RWPE2 (cell line): ENCODE results near the gene TNFRSF18.
A peak's percentile ranks its signal among the peaks of the same experiment; 100 is the strongest.

ENCODE experiments used
- ATAC-seq: fragments of 200-7000 bp; cut with Tn5 transposase; 3 replicates; pipeline ENCODE4 v1.9.1; 2021; ENCODE audit warnings: low read depth
- DNase-seq: peaks from one replicate; pipeline ENCODE4 v3.0.0-alpha.2; 2020; ENCODE audit warnings: low spot score
- H3K27ac ChIP-seq: fragments of 450-650 bp; 2 replicates; pipeline ENCODE4 v1.5.1; 2017; ENCODE audit warnings: mild to moderate bottlenecking; ENCODE audit not compliant: poor library complexity, severe bottlenecking
- H3K27me3 ChIP-seq: fragments of 250-450 bp; sonication (Bioruptor Pico); 2 replicates; pipeline ENCODE4 v1.5.1; 2021; ENCODE audit warnings: mild to moderate bottlenecking, moderate library complexity; ENCODE audit not compliant: insufficient read depth, poor library complexity, severe bottlenecking
- H3K36me3 ChIP-seq: fragments of 250-450 bp; sonication (Bioruptor Pico); 2 replicates; pipeline ENCODE4 v1.5.1; 2020; ENCODE audit warnings: low read depth, mild to moderate bottlenecking, moderate library complexity
- H3K4me1 ChIP-seq: fragments of 250-450 bp; sonication (Bioruptor Pico); 2 replicates; pipeline ENCODE4 v1.5.1; 2021; ENCODE audit warnings: mild to moderate bottlenecking, moderate library complexity; ENCODE audit not compliant: insufficient read depth, poor library complexity, severe bottlenecking
- H3K4me3 ChIP-seq: fragments of 250-450 bp; sonication (Bioruptor Pico); 2 replicates; pipeline ENCODE4 v1.5.1; 2021; ENCODE audit warnings: mild to moderate bottlenecking, moderate library complexity; ENCODE audit not compliant: severe bottlenecking
- H3K9me3 ChIP-seq: fragments of 250-450 bp; sonication (Bioruptor Pico); 2 replicates; pipeline ENCODE4 v1.5.1; 2021; ENCODE audit warnings: mild to moderate bottlenecking, moderate library complexity; ENCODE audit not compliant: severe bottlenecking
- TF ChIP-seq, protein P1 (sequence below): fragments of 450-650 bp; IDR thresholded peaks from one replicate; pipeline ENCODE4 v1.5.1; 2017; ENCODE audit warnings: mild to moderate bottlenecking, moderate library complexity; ENCODE audit not compliant: poor library complexity, severe bottlenecking

Gene TNFRSF18

DNA sequence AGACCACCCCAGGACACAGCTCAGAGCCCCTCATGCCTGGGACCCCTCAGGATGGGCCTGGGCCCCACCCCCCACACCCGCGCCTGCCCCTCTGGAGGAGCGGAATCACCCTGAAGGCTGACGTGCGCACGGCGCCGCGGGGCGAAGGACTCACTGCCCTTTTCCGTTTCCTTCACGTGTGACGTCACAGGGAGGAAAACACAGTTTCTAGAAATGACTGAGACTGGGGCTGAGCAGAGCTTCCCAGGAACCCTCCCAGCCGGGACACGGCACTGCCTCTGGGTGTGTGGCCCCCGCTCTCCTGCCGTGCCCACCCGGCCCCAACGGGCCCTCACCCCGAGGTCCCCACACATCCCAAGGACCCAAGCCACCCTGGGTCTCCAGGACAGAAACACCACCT is 12.9 kb upstream of the TNFRSF18 start:
- TF ChIP-seq, protein P1, sequence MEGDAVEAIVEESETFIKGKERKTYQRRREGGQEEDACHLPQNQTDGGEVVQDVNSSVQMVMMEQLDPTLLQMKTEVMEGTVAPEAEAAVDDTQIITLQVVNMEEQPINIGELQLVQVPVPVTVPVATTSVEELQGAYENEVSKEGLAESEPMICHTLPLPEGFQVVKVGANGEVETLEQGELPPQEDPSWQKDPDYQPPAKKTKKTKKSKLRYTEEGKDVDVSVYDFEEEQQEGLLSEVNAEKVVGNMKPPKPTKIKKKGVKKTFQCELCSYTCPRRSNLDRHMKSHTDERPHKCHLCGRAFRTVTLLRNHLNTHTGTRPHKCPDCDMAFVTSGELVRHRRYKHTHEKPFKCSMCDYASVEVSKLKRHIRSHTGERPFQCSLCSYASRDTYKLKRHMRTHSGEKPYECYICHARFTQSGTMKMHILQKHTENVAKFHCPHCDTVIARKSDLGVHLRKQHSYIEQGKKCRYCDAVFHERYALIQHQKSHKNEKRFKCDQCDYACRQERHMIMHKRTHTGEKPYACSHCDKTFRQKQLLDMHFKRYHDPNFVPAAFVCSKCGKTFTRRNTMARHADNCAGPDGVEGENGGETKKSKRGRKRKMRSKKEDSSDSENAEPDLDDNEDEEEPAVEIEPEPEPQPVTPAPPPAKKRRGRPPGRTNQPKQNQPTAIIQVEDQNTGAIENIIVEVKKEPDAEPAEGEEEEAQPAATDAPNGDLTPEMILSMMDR, result no peak
- no peaks in the 10 kb centered on the region for H3K9me3 ChIP-seq
- peaks cover 6% of the 10 kb centered on the region for H3K4me1 ChIP-seq
- DNase-seq, result no peak
- H3K27ac ChIP-seq, result no peak overlapping the region
- no peak overlapping the region for H3K4me3 ChIP-seq
- no peaks in the 10 kb centered on the region for H3K27me3 ChIP-seq
- ATAC-seq, result no peak
- peaks cover 43% of the 10 kb centered on the region for H3K36me3 ChIP-seq

DNA sequence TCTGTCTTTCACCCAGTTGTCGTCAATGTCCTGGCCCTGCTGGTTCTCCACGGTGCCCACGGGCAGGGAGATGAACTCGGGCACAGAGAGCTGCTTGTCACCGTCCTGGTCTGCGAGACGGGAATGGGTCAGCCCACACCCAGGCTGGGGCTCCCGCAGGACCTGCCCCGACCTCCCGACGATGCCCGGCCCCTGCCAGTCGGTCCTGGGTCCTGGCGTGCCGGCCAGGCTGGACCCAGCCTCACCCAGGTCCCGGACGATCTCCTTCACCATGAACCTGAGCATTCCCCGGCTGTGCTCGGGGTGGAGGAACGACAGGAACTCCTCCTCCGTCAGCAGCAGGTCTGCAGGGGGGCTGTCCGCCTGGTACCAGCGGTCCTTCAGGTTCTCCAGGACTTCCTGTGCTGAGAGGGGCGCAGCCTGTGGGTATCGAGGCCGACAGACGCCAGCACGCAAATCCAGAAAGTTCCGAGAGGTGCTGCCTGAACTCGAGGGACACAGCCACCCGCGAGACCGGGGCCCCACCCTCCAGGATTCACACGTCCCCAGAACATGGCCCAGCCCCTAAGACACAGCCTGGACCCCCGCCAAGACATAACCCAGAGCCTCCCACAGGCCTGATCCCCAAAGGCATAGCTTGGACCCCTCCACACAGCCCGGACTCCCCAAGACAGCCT is 12.3 kb upstream of the TNFRSF18 start:
- ATAC-seq (no peak), DNase-seq (no peak)
- TF ChIP-seq, protein P1, result no peak
- Histone ChIP-seq H3K4me3 (no peak overlapping the region), H3K27ac (no peak overlapping the region), H3K4me1 (peaks cover 6% of the 10 kb centered on the region), H3K36me3 (peaks cover 41% of the 10 kb centered on the region), H3K27me3 (no peaks in the 10 kb centered on the region), H3K9me3 (no peaks in the 10 kb centered on the region)

DNA sequence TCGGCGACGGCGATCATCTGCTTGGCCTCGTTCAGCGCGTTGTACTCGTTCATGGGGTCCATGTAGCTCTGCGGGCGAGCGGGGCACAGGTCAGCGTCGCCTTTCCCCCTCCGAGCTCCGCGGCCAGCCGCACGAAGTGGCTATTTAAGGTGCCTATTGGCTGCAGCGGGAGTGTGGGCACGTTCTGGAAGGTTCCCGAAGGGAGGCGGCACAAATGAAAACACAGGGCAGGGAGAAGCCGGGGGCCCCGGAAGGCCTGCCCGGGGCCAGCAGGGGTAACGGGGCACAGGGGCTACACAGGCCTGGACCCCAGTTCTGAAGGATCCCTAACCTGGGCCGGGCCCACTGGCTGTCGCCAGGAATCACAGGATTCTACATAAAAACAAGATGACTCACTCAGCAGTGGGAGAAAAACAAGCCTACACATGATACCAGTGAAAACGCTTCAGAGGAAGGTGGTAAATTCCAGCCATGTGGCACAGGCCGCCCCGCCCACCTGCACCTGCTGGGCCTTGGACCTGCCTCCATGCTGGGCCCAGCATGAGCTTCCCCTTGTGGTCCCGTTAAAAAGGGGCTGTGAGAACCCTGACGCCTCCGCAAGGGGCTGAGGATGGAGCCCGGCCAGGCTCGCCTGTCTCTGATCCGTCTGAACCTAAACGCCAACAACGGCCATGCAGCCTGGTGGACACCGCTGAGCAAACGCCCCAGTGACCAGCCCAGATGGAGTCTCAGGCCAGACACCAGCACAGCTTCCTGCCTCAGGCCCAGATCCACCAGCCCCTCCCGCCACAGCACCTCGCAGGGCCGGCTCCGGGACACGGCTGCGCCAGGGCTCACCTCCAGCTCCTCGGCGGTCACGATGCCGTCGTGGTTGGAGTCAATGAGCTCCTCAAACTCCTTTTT is 11.5 kb upstream of the TNFRSF18 start:
- H3K4me1 ChIP-seq, result peaks cover 6% of the 10 kb centered on the region
- H3K4me3 ChIP-seq, result no peak overlapping the region
- H3K27me3 ChIP-seq, result no peaks in the 10 kb centered on the region
- no peaks in the 10 kb centered on the region for H3K9me3 ChIP-seq
- DNase-seq, result no peak
- TF ChIP-seq, protein P1, result no peak
- peaks cover 35% of the 10 kb centered on the region for H3K36me3 ChIP-seq
- peak; percentile 73 for ATAC-seq
- no peak overlapping the region for H3K27ac ChIP-seq

DNA sequence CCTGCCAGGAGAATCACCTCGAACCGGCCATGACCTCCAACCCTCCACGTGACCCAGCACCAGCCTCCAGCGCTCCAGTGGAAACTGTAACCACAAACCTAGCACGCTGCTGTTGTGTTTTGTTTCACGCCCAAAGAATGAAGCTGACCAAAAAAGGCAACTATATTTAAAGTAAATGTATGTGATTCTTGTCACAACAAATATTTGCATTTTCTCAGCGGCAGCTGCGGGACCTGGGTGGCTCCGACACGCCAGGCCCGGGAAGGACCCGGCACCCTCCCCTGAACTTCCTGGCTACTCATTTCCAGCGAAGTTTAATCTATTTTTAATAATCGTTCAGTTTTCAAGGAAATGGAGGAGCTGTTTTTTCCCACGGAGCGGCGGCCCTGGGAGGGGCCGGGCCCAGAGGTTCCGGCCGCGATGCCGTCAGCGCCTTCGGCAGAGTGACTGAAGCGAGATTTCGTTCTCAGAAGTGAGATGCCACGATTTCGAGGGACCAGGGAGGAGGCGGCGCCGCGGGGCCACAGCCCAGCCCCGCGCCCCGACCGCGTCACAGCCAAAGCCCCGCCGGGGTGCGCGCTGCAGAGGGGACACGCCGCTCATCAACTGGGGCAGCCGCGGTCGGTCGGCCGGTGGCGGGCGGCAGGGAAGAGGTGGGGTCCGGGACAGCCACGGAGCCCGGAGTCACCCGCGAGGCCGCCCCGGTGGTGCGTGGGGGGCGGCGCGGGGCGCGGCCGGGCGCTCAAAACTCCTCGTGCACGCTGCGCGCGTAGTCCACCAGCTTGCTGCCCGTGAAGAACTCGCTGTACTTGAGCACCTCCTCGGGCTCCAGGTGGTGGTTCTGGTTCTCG is 10.6 kb upstream of the TNFRSF18 start:
- H3K27me3 ChIP-seq, result no peaks in the 10 kb centered on the region
- TF ChIP-seq, protein P1, result no peak
- ATAC-seq (no peak), DNase-seq (no peak)
- no peak overlapping the region for H3K4me3 ChIP-seq
- H3K4me1 ChIP-seq, result peaks cover 6% of the 10 kb centered on the region
- H3K9me3 ChIP-seq, result no peaks in the 10 kb centered on the region
- peaks cover 30% of the 10 kb centered on the region for H3K36me3 ChIP-seq
- H3K27ac ChIP-seq, result no peak overlapping the region
